ENCODE data around the gene SENP1. TPM values are rescaled to one million over a fixed set of nuclear protein-coding genes. Genes with fewer than 3 reads are reported as not detected.

Gene SENP1
- total RNA-seq, 2 experiments from 2014 or later, result 20.3 to 25.7 TPM

- H3K9me3 ChIP-seq (ENCODE audit: control insufficient read depth in 1 of 2, insufficient read depth in 1 of 2, low read length in 2 of 2), result no peaks in the 10 kb centered on the region
- Mint-ChIP-seq H3K9me3 (no peaks in the 10 kb centered on the region), H3K4me1 (ENCODE audit: low read depth) (no peaks in the 10 kb centered on the region), H3K27ac (no peak overlapping the region), H3K27me3 (peaks cover 25% of the 10 kb centered on the region), H3K36me3 (ENCODE audit: low read depth) (no peaks in the 10 kb centered on the region), H3K4me3 (no peak overlapping the region)
- H3K4me3 ChIP-seq (ENCODE audit: low read length), result no peak overlapping the region
- intact Hi-C loops (cut with DNase I, micrococcal nuclease), result no loop called here
- DNase-seq (no peak), ATAC-seq (ENCODE audit: poor library complexity) (no peak)
- no peaks in the 10 kb centered on the region for H3K36me3 ChIP-seq (ENCODE audit: insufficient read depth, low read length)
- POLR2A ChIA-PET, result no interaction called here
- CTCF ChIA-PET, result no interaction called here
- peaks cover 9 to 13% of the 10 kb centered on the region in 2 experiments for H3K27me3 ChIP-seq (ENCODE audit: control insufficient read depth in 1 of 2, insufficient read depth in 2 of 2, low read length in 2 of 2)
- no peaks in the 10 kb centered on the region for H3K4me1 ChIP-seq (ENCODE audit: insufficient read depth, low read length)
- TF ChIP-seq CTCF (IDR thresholded peaks at IDR 0.05), result no peak
- no peak overlapping the region for H3K27ac ChIP-seq (ENCODE audit: low read depth in 1 of 2, low read length in 2 of 2)
Observed at GRCh38 chr12:48023386-48023785, 82.5 kb downstream of the SENP1 start.

GRCh38 chr12:48022676-48023385 lies 83.0 kb downstream of the SENP1 start:
- no peaks in the 10 kb centered on the region for H3K4me1 ChIP-seq (ENCODE audit: insufficient read depth, low read length)
- no peaks in the 10 kb centered on the region for H3K9me3 Mint-ChIP-seq
- ChIA-PET POLR2A (no interaction called here), CTCF (no interaction called here)
- intact Hi-C loops (cut with DNase I, micrococcal nuclease), result no loop called here
- H3K27ac ChIP-seq (ENCODE audit: low read depth in 1 of 2, low read length in 2 of 2), result no peak overlapping the region
- ATAC-seq (ENCODE audit: poor library complexity) (no peak), DNase-seq (no peak)
- peaks cover 9 to 17% of the 10 kb centered on the region in 2 experiments for H3K27me3 ChIP-seq (ENCODE audit: control insufficient read depth in 1 of 2, insufficient read depth in 2 of 2, low read length in 2 of 2)
- H3K36me3 ChIP-seq (ENCODE audit: insufficient read depth, low read length), result no peaks in the 10 kb centered on the region
- no peak for TF ChIP-seq CTCF (IDR thresholded peaks at IDR 0.05)
- H3K36me3 Mint-ChIP-seq (ENCODE audit: low read depth), result no peaks in the 10 kb centered on the region
- H3K9me3 ChIP-seq (ENCODE audit: control insufficient read depth in 1 of 2, insufficient read depth in 1 of 2, low read length in 2 of 2), result no peaks in the 10 kb centered on the region
- peaks cover 29% of the 10 kb centered on the region for H3K27me3 Mint-ChIP-seq
- H3K4me3 Mint-ChIP-seq, result no peak overlapping the region
- no peak overlapping the region for H3K27ac Mint-ChIP-seq
- H3K4me1 Mint-ChIP-seq (ENCODE audit: low read depth), result no peaks in the 10 kb centered on the region
- H3K4me3 ChIP-seq (ENCODE audit: low read length), result no peak overlapping the region

- peaks cover 29% of the 10 kb centered on the region for H3K27me3 Mint-ChIP-seq
- Histone ChIP-seq H3K4me1 (ENCODE audit: insufficient read depth, low read length) (no peaks in the 10 kb centered on the region), H3K27ac (ENCODE audit: low read depth in 1 of 2, low read length in 2 of 2) (no peak overlapping the region), H3K9me3 (ENCODE audit: control insufficient read depth in 1 of 2, insufficient read depth in 1 of 2, low read length in 2 of 2) (no peaks in the 10 kb centered on the region), H3K36me3 (ENCODE audit: insufficient read depth, low read length) (no peaks in the 10 kb centered on the region), H3K4me3 (ENCODE audit: low read length) (no peak overlapping the region), H3K27me3 (ENCODE audit: control insufficient read depth in 1 of 2, insufficient read depth in 2 of 2, low read length in 2 of 2) (peaks cover 5 to 17% of the 10 kb centered on the region in 2 experiments)
- no peak for TF ChIP-seq CTCF (IDR thresholded peaks at IDR 0.05)
- H3K27ac Mint-ChIP-seq, result no peak overlapping the region
- ChIA-PET CTCF (no interaction called here), POLR2A (no interaction called here)
- intact Hi-C loops (cut with DNase I, micrococcal nuclease), result no loop called here
- H3K9me3 Mint-ChIP-seq, result no peaks in the 10 kb centered on the region
- H3K36me3 Mint-ChIP-seq (ENCODE audit: low read depth), result no peaks in the 10 kb centered on the region
- ATAC-seq (ENCODE audit: poor library complexity) (no peak), DNase-seq (no peak)
- no peak overlapping the region for H3K4me3 Mint-ChIP-seq
- no peaks in the 10 kb centered on the region for H3K4me1 Mint-ChIP-seq (ENCODE audit: low read depth)
Observed at GRCh38 chr12:48022180-48022521, 83.7 kb downstream of the SENP1 start.
